OCI-LY3 (cell line): ENCODE measurements around the gene POLR3H.

Experiments
- EZH2phosphoT487 ChIP-seq: fragments of 200-600 bp; shearing (Covaris generic); IDR thresholded peaks from 2 replicates; pipeline ENCODE4 v1.6.1; 2018; ENCODE audit warnings: antibody characterized with exemption, mixed run types, low read depth
- TF ChIP-seq, protein P1 (sequence below): fragments of 200-600, 300-600 bp; sonication (generic); IDR thresholded peaks from 2 replicates; pipeline ENCODE4 v1.5.1; 2014; ENCODE audit warnings: antibody characterized with exemption, low read length, low read depth

DNA sequence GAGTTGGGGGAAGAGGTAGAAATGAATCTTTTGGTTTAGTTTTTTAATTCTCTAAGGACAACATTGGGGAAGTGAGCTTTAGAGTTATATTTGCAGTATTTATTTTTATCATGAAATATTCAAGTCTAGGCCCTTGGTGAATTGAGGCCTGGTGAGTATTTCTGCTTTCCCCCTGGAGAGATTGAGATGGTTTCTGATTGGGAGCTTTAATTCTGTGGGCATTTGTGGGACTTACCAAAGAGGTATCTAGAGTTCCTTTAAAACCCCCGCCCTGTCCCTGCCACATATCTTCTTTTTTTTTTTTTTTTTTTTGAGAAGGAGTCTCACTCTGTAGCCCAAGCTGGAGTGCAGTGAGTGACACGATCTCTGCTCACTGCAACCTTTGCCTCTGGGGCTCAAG lies 65.8 kb downstream of the POLR3H start:
- TF ChIP-seq, protein P1, sequence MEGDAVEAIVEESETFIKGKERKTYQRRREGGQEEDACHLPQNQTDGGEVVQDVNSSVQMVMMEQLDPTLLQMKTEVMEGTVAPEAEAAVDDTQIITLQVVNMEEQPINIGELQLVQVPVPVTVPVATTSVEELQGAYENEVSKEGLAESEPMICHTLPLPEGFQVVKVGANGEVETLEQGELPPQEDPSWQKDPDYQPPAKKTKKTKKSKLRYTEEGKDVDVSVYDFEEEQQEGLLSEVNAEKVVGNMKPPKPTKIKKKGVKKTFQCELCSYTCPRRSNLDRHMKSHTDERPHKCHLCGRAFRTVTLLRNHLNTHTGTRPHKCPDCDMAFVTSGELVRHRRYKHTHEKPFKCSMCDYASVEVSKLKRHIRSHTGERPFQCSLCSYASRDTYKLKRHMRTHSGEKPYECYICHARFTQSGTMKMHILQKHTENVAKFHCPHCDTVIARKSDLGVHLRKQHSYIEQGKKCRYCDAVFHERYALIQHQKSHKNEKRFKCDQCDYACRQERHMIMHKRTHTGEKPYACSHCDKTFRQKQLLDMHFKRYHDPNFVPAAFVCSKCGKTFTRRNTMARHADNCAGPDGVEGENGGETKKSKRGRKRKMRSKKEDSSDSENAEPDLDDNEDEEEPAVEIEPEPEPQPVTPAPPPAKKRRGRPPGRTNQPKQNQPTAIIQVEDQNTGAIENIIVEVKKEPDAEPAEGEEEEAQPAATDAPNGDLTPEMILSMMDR, result no peak
- TF ChIP-seq EZH2phosphoT487, result no peak
